HepG2 (cell line): ENCODE measurements around the gene UBAP1.

Source experiments
- CHD2 ChIP-seq: IDR thresholded peaks from 2 replicates; pipeline ENCODE4 v1.6.1; 2011; ENCODE audit warnings: low read depth, low read length, improper control_type of control experiment
- CTCF ChIP-seq: sonication (generic); formaldehyde crosslinking; IDR thresholded peaks from 2 replicates; pipeline ENCODE4 v1.5.0; 2020; ENCODE audit warnings: mild to moderate bottlenecking, missing genetic modification reagents, moderate library complexity
- HOXA7 ChIP-seq: sonication (generic); formaldehyde crosslinking; IDR thresholded peaks from 2 replicates; pipeline ENCODE4 v1.8.1; 2022; ENCODE audit warnings: mild to moderate bottlenecking, missing genetic modification reagents, moderate library complexity
- HOXA9 ChIP-seq: sonication (generic); formaldehyde crosslinking; IDR thresholded peaks from 2 replicates; pipeline ENCODE4 v1.8.1; 2022; ENCODE audit warnings: missing genetic modification reagents, mild to moderate bottlenecking, moderate library complexity, borderline replicate concordance
- NR2C2 ChIP-seq: sonication (generic); formaldehyde crosslinking; IDR thresholded peaks from 2 replicates; pipeline ENCODE4 v1.4.0; 2020; ENCODE audit warnings: missing genetic modification reagents, mild to moderate bottlenecking, moderate library complexity, borderline replicate concordance
- PATZ1 ChIP-seq: sonication (generic); formaldehyde crosslinking; IDR thresholded peaks from 2 replicates; pipeline ENCODE4 v1.4.0; 2020; ENCODE audit warnings: missing genetic modification reagents
- ZBTB37 ChIP-seq: sonication (generic); formaldehyde crosslinking; IDR thresholded peaks from 2 replicates; pipeline ENCODE4 v1.4.0; 2020; ENCODE audit warnings: mild to moderate bottlenecking, missing genetic modification reagents
- ZNF451 ChIP-seq: sonication (generic); formaldehyde crosslinking; IDR thresholded peaks from 2 replicates; pipeline ENCODE4 v1.5.0; 2020; ENCODE audit warnings: mild to moderate bottlenecking, missing genetic modification reagents
- ZNF577 ChIP-seq: sonication (generic); formaldehyde crosslinking; IDR thresholded peaks from 2 replicates; pipeline ENCODE4 v1.4.0; 2020; ENCODE audit warnings: mild to moderate bottlenecking, low read depth, missing genetic modification reagents, borderline replicate concordance
- ZNF646 ChIP-seq: sonication (generic); formaldehyde crosslinking; IDR thresholded peaks from 2 replicates; pipeline ENCODE4 v1.9.0; 2021; ENCODE audit warnings: mild to moderate bottlenecking, missing genetic modification reagents

GRCh38 chr9:34254141-34254913 lies 75.5 kb downstream of the UBAP1 start:
- no peak for TF ChIP-seq CTCF
- TF ChIP-seq ZNF451 (CRISPR knock-in tag): no peak
- TF ChIP-seq CHD2: no peak
- no peak for TF ChIP-seq ZBTB37
- TF ChIP-seq ZNF646: no peak
- TF ChIP-seq ZNF577 (CRISPR knock-in tag): no peak
- no peak for TF ChIP-seq HOXA7 (CRISPR knock-in tag)
- TF ChIP-seq HOXA9 (CRISPR knock-in tag): no peak
- TF ChIP-seq NR2C2: no peak
- no peak for TF ChIP-seq PATZ1 (CRISPR knock-in tag)
